ENCODE measurements around the gene LYPD3.
A peak's percentile ranks its signal among the peaks of the same experiment; 100 is the strongest.

The LYPD3 gene

DNA sequence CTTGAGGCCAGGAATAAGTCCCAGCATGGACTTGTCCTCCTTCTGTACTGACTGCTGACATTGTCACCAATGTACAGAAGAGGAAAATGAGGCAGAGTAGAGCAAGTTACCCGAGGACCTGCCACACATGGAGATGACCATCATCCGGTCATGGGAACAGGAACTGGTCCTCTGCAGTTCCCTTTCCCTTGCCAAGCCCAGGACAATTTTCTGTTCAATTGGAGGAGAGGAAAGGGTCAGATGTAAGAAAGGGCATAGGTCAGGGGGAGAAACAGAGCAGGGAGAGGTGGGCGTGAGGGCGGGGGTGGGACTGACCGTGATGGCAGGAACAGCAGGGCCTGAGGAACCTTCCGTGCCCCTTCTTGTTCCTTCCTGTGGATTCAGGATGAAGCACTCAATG lies 20.5 kb upstream of the LYPD3 start:
- no peak for DNase-seq (ENCODE audit: low spot score)

GRCh38 chr19:43483281-43483680 lies 17.9 kb upstream of the LYPD3 start:
- no peak for DNase-seq (ENCODE audit: low spot score)

GRCh38 chr19:43482193-43482592 lies 16.8 kb upstream of the LYPD3 start:
- no peak for DNase-seq (ENCODE audit: low spot score)

- DNase-seq (ENCODE audit: low spot score) = no peak
Observed at GRCh38 chr19:43481701-43482100, 16.3 kb upstream of the LYPD3 start.

DNA sequence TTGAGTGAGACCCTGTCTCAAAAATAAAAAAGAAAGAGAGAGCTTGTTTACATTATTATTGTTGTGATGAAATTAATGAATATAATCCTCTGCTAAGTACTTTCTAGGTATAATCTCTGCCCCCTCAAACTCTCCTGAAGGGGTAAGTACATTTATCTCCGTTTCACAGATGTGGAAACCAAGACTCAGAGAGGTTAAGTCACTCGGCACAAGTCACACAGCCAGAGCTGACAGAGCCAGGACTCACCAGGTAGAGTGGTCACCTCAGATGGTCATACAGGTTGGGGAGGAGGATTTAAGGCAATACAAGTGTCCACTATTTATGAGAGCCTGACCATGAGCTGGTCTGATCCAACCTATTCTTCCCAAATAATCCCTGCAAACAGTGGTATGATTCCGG lies 15.2 kb upstream of the LYPD3 start:
- no peak for DNase-seq (ENCODE audit: low spot score)

- DNase-seq (ENCODE audit: low spot score) = no peak
Observed at GRCh38 chr19:43479961-43480561, 14.7 kb upstream of the LYPD3 start.

GRCh38 chr19:43479226-43479625 lies 13.8 kb upstream of the LYPD3 start:
- DNase-seq (ENCODE audit: low spot score) = no peak

GRCh38 chr19:43478323-43478722 lies 12.9 kb upstream of the LYPD3 start:
- no peak for DNase-seq (ENCODE audit: low spot score)

DNA sequence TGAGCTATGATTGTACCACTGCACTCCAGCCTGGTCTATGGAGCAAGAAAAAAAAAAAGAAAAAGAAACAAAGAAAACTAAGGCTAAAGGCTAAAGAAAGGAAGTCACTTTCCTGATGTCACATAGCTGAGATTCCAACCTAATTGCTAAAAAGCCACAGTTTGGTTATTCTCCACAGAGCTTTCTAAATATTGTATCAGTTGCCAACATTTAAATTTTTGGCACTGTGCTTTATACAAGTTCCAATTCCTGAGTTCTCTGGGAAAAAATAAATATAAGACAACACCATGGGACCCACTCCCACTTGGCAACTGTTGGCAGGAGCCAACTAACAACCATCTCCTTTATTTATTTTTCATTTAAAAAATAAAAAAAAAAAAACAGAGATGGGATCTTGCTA lies 11.2 kb upstream of the LYPD3 start:
- peak; percentile 53 for DNase-seq (ENCODE audit: low spot score)

- peak; percentile 98 for DNase-seq (ENCODE audit: low spot score)
Observed at GRCh38 chr19:43474986-43475705, 9.7 kb upstream of the LYPD3 start.

GRCh38 chr19:43474487-43474886 lies 9.1 kb upstream of the LYPD3 start:
- DNase-seq (ENCODE audit: low spot score) = no peak

DNA sequence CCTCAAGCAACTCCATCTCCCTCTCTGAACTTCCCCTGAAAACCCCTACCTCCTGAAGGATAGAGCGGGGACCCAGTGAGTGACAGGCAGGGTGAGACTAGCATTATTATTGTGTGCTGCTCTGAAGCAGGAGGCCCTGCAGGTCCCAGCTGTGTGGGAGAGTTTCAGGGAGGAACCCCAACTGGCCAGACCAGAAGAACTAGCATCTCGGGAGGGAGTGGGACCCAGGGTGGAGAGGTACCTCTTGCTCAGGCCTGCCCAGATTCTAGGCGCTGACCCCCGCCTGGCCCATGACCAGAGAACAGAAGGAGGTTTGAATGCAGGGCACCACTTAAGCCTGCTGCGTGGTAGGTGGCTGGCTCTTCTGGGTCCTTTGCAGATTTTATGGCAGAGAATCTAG lies 5.7 kb upstream of the LYPD3 start:
- no peak for DNase-seq (ENCODE audit: low spot score)

DNA sequence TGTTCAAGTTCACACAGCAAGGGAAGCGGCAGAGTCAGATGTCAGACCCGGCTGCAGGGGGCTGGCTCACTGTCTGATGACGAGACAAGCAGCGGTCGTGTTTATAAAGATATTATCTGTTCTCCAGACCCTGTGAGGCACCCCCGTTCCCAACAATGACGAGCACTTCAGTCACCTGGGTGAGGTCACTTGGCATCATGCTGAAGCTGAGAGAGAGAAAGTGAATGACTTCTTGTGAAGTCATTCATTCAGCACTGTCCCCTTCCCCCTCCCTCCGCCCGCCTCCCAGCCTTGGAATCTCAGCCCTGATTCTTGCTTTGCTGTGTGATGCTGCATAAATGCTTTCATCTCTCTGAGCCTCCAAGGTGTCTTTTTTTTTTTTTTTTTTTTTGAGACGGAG lies 4.9 kb upstream of the LYPD3 start:
- no peak for DNase-seq (ENCODE audit: low spot score)

- peak; percentile 64 for DNase-seq (ENCODE audit: low spot score)
Observed at GRCh38 chr19:43469160-43469480, 3.7 kb upstream of the LYPD3 start.

- DNase-seq (ENCODE audit: low spot score) = no peak
Observed at GRCh38 chr19:43468354-43469159, 3.1 kb upstream of the LYPD3 start.

DNA sequence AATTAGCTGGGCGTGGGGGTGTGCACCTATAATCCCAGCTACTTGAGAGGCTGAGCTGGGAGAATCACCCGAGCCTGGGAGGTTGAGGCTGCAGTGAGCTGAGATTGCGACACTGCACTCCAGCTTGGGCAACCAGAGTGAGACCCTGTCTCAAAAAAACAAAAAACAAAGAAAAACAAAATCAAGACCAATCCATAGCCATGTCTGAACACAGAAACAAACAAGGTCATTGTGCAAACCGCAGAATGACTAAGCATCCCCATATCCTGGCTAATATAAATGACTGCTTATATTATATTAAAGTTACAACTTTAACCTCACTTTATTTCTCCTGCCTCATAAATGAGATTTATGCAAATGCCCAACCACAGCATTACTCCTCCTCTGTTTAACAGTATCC lies 2.3 kb upstream of the LYPD3 start:
- peak; percentile 96 for DNase-seq (ENCODE audit: low spot score)

DNA sequence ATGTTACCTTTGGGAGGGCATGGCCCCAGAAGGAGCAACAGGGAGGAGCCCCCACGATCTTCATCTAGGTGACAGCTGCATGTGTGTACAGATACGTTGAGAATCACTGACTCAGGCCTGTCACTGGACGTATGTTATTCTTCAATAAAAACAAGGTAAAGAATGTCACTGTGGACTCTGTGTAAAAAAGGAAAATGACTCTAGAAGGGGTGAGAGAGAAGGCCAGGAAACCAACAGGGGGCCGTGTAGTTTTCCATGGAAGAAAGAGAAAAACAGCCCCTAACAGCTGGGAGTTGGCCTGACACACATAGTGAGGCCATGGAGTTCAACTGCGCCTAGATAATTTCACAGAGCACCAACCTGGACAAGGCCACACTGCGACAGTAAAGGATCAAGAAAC lies 1.9 kb upstream of the LYPD3 start:
- DNase-seq (ENCODE audit: low spot score) = no peak

DNA sequence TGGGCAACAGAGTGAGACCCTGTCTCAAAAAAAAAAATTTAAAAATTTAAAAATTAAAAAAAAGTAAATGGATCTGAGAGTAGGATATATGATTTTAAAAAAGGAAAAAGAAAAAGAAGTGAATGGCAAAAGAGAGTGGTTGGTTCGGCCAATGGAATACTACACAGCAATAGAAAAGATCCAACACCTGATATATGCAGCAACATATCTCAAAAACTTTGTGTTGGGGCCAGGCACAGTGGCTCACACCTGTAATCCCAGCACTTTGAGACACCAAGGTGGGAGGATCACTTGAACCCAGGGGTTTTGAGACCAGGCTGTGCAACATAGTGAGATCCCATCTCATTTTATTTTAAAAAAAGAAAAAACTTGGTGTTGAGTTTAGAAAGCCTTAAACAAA lies 1.4 kb upstream of the LYPD3 start:
- no peak for DNase-seq (ENCODE audit: low spot score)

- no peak for DNase-seq (ENCODE audit: low spot score)
Observed at GRCh38 chr19:43464134-43464775, 1.2 kb downstream of the LYPD3 start.

DNA sequence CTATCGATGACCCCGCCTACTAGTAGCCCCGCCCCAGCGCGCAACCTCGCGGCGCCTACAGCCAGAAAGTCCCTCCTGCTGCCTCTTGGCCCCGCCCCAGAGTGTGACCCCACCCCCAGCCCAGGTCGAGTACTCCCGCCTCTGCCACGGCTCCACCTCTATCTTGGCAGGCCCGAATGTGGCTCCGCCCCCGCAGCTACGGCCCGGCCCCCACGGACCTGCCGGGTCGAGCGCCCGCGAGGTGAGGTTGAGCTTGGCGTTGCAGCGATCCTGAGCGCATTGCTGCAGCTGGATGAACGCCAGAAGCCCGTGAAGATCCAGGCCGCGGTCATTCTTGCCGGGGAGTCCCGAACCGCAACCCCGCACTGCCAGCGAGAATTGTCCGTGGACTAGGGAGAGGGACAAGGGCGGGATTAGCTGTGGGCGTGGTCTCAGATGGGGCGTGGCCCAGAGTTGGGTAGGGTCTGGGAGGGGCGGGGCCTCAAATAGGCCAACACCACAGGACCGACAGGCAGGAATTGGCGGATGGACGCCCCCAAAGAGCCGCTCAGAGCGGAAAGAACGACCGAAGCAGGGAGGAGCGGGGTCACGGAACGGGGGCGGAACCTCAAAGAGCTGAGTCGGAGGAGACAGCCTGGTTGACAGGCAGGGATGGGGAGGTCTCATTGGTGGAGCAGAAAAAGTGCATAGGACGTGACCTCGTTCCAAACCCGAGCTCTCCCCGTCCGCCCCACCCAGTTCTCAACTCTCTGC lies 1.9 kb downstream of the LYPD3 start:
- peak; percentile 99 for DNase-seq (ENCODE audit: low spot score)

- no peak for DNase-seq (ENCODE audit: low spot score)
Observed at GRCh38 chr19:43462785-43463380, 2.5 kb downstream of the LYPD3 start.

DNA sequence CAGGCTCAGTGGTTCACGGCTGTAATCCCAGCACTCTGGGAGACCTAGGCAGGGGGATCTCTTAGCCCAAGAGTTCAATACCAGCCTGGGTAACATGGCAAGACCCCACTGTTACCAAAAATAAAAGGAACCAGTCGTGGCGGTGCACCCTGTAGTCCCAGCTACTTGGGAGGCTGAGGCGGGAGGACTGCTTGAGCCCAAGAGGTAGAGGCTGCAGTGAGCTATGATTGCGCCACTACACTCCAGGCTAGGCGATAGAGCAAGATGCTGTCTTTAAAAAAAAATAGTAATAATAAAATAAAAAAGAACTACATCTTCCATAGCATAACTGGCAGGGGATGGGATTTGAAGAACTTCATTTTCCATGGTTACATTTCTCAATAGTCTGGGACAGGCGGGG lies 3.0 kb downstream of the LYPD3 start:
- DNase-seq (ENCODE audit: low spot score) = no peak

Data from COLO829 (cell line).